Measurements from ENCODE around the gene TJP3.

DNA sequence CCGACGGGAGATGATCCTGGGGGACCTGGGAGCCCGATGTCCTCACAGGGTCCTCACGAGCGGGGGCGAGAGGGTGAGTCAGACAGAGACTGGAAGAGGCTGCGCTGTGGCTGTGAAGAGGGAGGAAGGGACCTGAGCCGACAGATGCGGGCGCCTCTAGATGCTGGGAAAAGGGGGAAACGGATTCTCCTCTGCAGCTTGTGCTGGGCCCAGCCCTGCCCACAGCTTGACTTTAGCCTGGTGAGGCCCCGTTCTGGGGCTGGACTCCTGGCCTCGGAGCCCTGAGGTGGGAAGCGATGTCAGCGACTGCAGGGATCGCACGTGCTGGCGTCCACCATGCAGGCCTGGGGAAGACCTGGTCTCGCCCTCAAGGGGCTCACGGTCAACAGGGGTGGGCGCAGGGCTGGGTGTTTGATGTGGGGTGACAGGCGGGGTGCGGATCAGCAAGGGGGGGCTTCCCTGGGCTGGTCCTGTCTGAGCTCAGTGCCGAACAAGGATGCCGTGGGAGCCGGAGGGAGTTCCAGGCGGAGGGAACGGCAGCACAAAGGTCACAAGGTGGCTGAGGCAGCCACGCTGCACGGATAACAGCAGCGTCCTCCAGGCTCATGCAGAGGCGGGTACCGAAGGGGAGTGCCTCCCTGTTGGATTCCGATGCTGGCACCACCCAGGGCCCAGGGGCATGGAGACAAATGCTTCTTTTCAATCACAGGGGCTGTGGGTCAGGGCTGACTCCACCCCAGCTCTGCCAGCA is 39.7 kb upstream of the TJP3 start:
- TF ChIP-seq, protein P1, sequence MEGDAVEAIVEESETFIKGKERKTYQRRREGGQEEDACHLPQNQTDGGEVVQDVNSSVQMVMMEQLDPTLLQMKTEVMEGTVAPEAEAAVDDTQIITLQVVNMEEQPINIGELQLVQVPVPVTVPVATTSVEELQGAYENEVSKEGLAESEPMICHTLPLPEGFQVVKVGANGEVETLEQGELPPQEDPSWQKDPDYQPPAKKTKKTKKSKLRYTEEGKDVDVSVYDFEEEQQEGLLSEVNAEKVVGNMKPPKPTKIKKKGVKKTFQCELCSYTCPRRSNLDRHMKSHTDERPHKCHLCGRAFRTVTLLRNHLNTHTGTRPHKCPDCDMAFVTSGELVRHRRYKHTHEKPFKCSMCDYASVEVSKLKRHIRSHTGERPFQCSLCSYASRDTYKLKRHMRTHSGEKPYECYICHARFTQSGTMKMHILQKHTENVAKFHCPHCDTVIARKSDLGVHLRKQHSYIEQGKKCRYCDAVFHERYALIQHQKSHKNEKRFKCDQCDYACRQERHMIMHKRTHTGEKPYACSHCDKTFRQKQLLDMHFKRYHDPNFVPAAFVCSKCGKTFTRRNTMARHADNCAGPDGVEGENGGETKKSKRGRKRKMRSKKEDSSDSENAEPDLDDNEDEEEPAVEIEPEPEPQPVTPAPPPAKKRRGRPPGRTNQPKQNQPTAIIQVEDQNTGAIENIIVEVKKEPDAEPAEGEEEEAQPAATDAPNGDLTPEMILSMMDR (IDR thresholded peaks at IDR 0.05) = no peak
- no peak for TF ChIP-seq EZH2phosphoT487 (IDR thresholded peaks at IDR 0.05)
- TF ChIP-seq EZH2 (IDR thresholded peaks at IDR 0.05) = no peak

Data from neural progenitor cell (in vitro differentiated cells).